GM12891 (cell line): ENCODE data around the gene GPR82.

Experiments used
- POLR2A ChIP-seq: IDR thresholded peaks from 2 replicates; pipeline ENCODE4 v1.6.1; 2011; ENCODE audit warnings: low read depth, low read length, control low read depth
- POLR2AphosphoS5 ChIP-seq: IDR thresholded peaks from 2 replicates; pipeline ENCODE4 v1.6.1; 2011; ENCODE audit warnings: low read depth, low read length, control low read depth
- SPI1 ChIP-seq: IDR thresholded peaks from 2 replicates; pipeline ENCODE4 v1.6.1; 2011; ENCODE audit warnings: low read depth, low read length, control low read depth
- TAF1 ChIP-seq: IDR thresholded peaks from 2 replicates; pipeline ENCODE4 v1.6.1; 2011; ENCODE audit warnings: low read depth, low read length, control low read depth

DNA sequence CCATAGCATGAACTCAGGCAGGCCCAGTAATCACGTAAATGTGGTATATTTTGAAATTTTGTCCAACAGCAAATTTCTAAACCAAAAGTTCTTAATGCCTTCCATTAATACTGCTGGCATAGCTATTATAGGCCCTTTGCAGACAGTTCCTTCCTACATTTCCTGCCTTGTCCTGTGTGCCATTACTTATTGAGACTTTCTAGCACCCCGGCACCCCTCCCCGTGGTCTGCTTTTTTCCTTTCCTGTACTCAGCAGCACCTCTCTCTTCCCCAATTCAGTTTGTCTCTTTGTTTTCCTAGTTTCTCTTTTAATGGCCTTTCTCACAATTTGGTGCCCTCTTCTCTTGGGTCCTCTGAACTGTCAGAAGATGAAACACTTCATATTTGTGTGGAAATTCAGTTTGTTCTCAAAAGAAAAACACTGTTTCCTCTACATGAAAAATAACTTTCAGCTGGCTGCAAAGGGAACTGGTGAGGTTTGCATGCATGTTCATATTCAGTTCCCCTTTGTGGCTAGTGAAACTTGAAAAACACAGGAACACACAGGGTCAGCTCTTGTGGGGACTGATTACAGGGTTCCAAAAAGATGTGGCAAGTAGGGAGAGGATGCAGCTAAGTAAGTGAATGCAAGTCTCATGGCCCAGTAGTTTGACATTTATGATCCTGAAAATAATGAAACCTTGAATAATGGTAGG lies 18.2 kb upstream of the GPR82 start:
- TF ChIP-seq TAF1 (no peak), SPI1 (peak; percentile 94), POLR2A (no peak), POLR2AphosphoS5 (no peak)
